Uterus (tissue), 4 donors: Measurements from ENCODE around the gene MCM3AP. TPM values are rescaled to one million over a fixed set of nuclear protein-coding genes. Genes with fewer than 3 reads are reported as not detected.

Source experiments
- DNase-seq, 2 donors: peaks; one replicate each; pipeline ENCODE4 v3.0.0-alpha.2; 2019 to 2020
- H3K27ac ChIP-seq, 2 donors: fragments of 200-600 bp; sonication (generic); 1 replicate in 1 of 2; 2 replicates in 1 of 2; pipeline ENCODE4 v1.5.1; 2016 to 2018
- H3K27me3 ChIP-seq, 2 donors: fragments of 200-600 bp; sonication (generic); one replicate each; pipeline ENCODE4 v1.5.1; 2018 to 2019; ENCODE audit warnings: control low read depth in 1 of 2
- H3K36me3 ChIP-seq, 2 donors: fragments of 200-600 bp; sonication (generic); one replicate each; pipeline ENCODE4 v1.5.1; 2019; ENCODE audit warnings: control low read depth in 1 of 2
- H3K4me1 ChIP-seq, 2 donors: fragments of 200-600 bp; sonication (generic); one replicate each; pipeline ENCODE4 v1.5.1; 2018 to 2019; ENCODE audit warnings: control low read depth in 1 of 2
- H3K4me3 ChIP-seq, 2 donors: fragments of 200-600 bp; sonication (generic); 1 replicate in 1 of 2; 2 replicates in 1 of 2; pipeline ENCODE4 v1.5.1; 2018 to 2019; ENCODE audit warnings: mild to moderate bottlenecking in 1 of 2
- H3K9me3 ChIP-seq, 2 donors: fragments of 200-600 bp; sonication (generic); one replicate each; pipeline ENCODE4 v1.5.1; 2019; ENCODE audit warnings: control low read depth in 1 of 2
- CTCF ChIP-seq, 4 experiments: fragments of 200-600 bp in 2 of 4; fragments of 450-650 bp in 2 of 4; sonication (generic) in 2 of 4; IDR thresholded peaks; one replicate each; pipeline ENCODE4 v1.5.1; 2016 to 2019; ENCODE audit warnings: antibody characterized with exemption in 4 of 4, mild to moderate bottlenecking in 2 of 4, moderate library complexity in 1 of 4
- POLR2A ChIP-seq, 2 donors: fragments of 450-650 bp; IDR thresholded peaks; one replicate each; pipeline ENCODE4 v1.6.1; 2016; ENCODE audit warnings: antibody characterized with exemption in 2 of 2, mild to moderate bottlenecking in 1 of 2, moderate library complexity in 1 of 2
- intact Hi-C: fragments of 100-400 bp; cut with DNase I; formaldehyde crosslinking; loops from one replicate; pipeline ENCODE4 v1.15.1; 2023; ENCODE audit warnings: low total_unique reads
- total RNA-seq, 4 donors: library from RNA; depleted of rRNA in 3 of 4; stranded (reverse); fragments of >200 nt in 3 of 4; gene quantifications; one replicate each; pipeline versions ENCODE4 v1.1.0 to v1.2.4, GENCODE V29; 2014 to 2023
- donor health status: DM: yes; HTN: yes; CAD: no.

MCM3AP gene
- total RNA-seq, 4 donors from 2014 or later = 24.1 to 128 (median 93.2) TPM

- H3K4me1 ChIP-seq = no peaks in the 10 kb centered on the region
- no peak overlapping the region for H3K27ac ChIP-seq
- no peak overlapping the region for H3K4me3 ChIP-seq
- DNase-seq = no peak
- intact Hi-C loops = no loop called here
- H3K27me3 ChIP-seq = no peaks in the 10 kb centered on the region
- H3K36me3 ChIP-seq = no peaks in the 10 kb centered on the region
- TF ChIP-seq POLR2A (IDR thresholded peaks at IDR 0.05) (no peak), CTCF (IDR thresholded peaks at IDR 0.05) (no peak)
- H3K9me3 ChIP-seq = no peaks in the 10 kb centered on the region
Observed at GRCh38 chr21:46308431-46308830, 23.0 kb upstream of the MCM3AP start.

DNA sequence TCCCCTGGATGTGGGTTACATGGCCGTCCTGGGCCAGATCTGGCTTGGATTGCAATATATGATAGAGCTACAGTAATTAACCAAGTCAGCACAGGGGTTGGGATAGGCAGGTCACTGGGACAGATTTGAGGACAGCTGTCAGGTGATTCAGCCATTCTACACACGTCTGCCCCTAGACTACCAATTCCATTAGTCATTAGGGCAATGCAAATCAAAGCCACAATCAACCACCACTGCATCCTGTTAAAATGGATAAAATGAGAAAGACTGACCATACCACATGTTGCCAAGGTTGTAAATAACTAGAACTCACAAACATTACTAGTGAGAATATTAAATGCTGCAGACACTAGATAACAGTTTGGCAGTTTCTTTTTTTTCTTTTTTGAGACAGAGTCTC lies 22.2 kb upstream of the MCM3AP start:
- Histone ChIP-seq H3K4me1 (no peaks in the 10 kb centered on the region), H3K27me3 (no peaks in the 10 kb centered on the region), H3K27ac (no peak overlapping the region), H3K36me3 (no peaks in the 10 kb centered on the region), H3K4me3 (no peak overlapping the region), H3K9me3 (no peaks in the 10 kb centered on the region)
- TF ChIP-seq POLR2A (IDR thresholded peaks at IDR 0.05) (no peak), CTCF (IDR thresholded peaks at IDR 0.05) (no peak)
- intact Hi-C loops = no loop called here
- DNase-seq = no peak

DNA sequence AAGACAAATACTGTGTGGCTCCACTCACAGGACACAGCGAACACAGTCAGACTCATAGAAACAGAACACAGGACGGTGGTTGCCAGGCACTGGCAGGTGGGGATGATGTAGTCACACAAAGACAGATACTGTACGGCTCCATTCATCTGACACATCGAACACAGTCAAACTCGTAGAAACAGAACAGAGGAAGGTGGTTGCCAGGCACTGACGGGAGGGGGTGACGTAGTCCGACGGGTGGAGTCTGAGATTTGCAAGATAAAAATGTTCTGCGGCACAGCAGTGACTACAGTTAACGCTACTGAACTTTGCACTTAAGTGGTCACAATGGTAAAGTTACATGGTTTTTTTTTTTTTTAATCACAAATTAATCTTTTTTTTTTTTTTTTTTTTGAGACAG lies 19.5 kb upstream of the MCM3AP start:
- Histone ChIP-seq H3K4me3 (no peak overlapping the region), H3K27ac (no peak overlapping the region), H3K36me3 (no peaks in the 10 kb centered on the region), H3K9me3 (no peaks in the 10 kb centered on the region), H3K27me3 (no peaks in the 10 kb centered on the region), H3K4me1 (no peaks in the 10 kb centered on the region)
- DNase-seq = no peak
- TF ChIP-seq POLR2A (IDR thresholded peaks at IDR 0.05) = no peak
- no peak for TF ChIP-seq CTCF (IDR thresholded peaks at IDR 0.05)
- intact Hi-C loops = no loop called here

- intact Hi-C loops = no loop called here
- Histone ChIP-seq H3K27me3 (no peaks in the 10 kb centered on the region), H3K27ac (no peak overlapping the region), H3K36me3 (no peaks in the 10 kb centered on the region), H3K9me3 (no peaks in the 10 kb centered on the region), H3K4me3 (no peak overlapping the region), H3K4me1 (no peaks in the 10 kb centered on the region)
- no peak for DNase-seq
- TF ChIP-seq CTCF (IDR thresholded peaks at IDR 0.05) (no peak), POLR2A (IDR thresholded peaks at IDR 0.05) (no peak)
Observed at GRCh38 chr21:46304437-46304836, 19.0 kb upstream of the MCM3AP start.

GRCh38 chr21:46301759-46302158 lies 16.3 kb upstream of the MCM3AP start:
- H3K9me3 ChIP-seq = no peaks in the 10 kb centered on the region
- peaks cover 0 to 10% of the 10 kb centered on the region in 2 donors for H3K4me1 ChIP-seq
- H3K27me3 ChIP-seq = no peaks in the 10 kb centered on the region
- no peak overlapping the region for H3K27ac ChIP-seq
- TF ChIP-seq POLR2A (IDR thresholded peaks at IDR 0.05) = no peak
- no peak for TF ChIP-seq CTCF (IDR thresholded peaks at IDR 0.05)
- DNase-seq = no peak
- intact Hi-C loops = no loop called here
- no peak overlapping the region for H3K4me3 ChIP-seq
- H3K36me3 ChIP-seq = no peaks in the 10 kb centered on the region
